HepG2 (cell line): ENCODE results near the gene H6PD. TPM values are rescaled to one million over a fixed set of nuclear protein-coding genes. Genes with fewer than 3 reads are reported as not detected.

Experiments used
- ATAC-seq: fragments of 200-7000 bp; cut with Tn5 transposase; 3 replicates; pipeline ENCODE4 v1.9.1; 2020; ENCODE audit warnings: mild to moderate bottlenecking, moderate library complexity
- BruUV-seq: library from RNA; stranded (reverse); fragments of 400-500 nt; replicated peaks from 2 replicates; lab custom pipeline; 2021; lab: Mats Ljungman, UMichigan
- CTCF ChIA-PET: fragments of 300-600 bp; formaldehyde crosslinking; extraction: SDS; loops from one replicate; lab custom pipeline; 2021; ENCODE audit warnings: low total read pairs, inconsistent platforms, low intra/inter-chr PET ratio; lab: Yijun Ruan, JAX
- POLR2A ChIA-PET: fragments of 350-600 bp; sonication (Branson Sonifier 250); formaldehyde crosslinking; loops from one replicate; lab custom pipeline; 2020; ENCODE audit warnings: antibody characterized with exemption, inconsistent platforms; lab: Yijun Ruan, JAX
- DNase-seq: peaks from one replicate; pipeline ENCODE4 v3.0.0-alpha.2; 2015; ENCODE audit warnings: low spot score
- FAIRE-seq: peaks from 3 replicates; lab custom pipeline; 2011; peaks lifted over from hg19 to GRCh38; lab: Jason Lieb, UNC
- H2AFZ ChIP-seq: one replicate; pipeline ENCODE4 v1.6.1; 2011; ENCODE audit warnings: low read length, inconsistent platforms
- H3K27ac ChIP-seq: fragments of 300-600 bp; 3 replicates; pipeline ENCODE4 v1.8.0; 2011; ENCODE audit warnings: mixed run types, mild to moderate bottlenecking, mixed read lengths, low read length, inconsistent platforms; ENCODE audit not compliant: insufficient read depth; ENCODE audit errors: extremely low read length
- H3K27me3 ChIP-seq, 2 experiments: fragments of 200-600 bp in 1 of 2; 2 replicates in 1 of 2; 3 replicates in 1 of 2; pipeline versions ENCODE4 v1.6.0 to v1.8.0; 2011; ENCODE audit warnings: low read length in 2 of 2, mild to moderate bottlenecking in 2 of 2, moderate library complexity in 2 of 2, inconsistent platforms in 1 of 2; ENCODE audit not compliant: insufficient read depth in 2 of 2, control insufficient read depth in 1 of 2
- H3K36me3 ChIP-seq, 2 experiments: fragments of 200-600 bp in 1 of 2; replicated peaks in 1 of 2; 2 replicates in 1 of 2; 3 replicates in 1 of 2; pipeline versions ENCODE4 v1.5.1 to v1.8.0; 2011; ENCODE audit warnings: low read length in 2 of 2, inconsistent platforms in 1 of 2; ENCODE audit not compliant: insufficient read depth in 2 of 2, control insufficient read depth in 1 of 2
- H3K4me1 ChIP-seq: 2 replicates; pipeline ENCODE4 v1.5.1; 2012; ENCODE audit warnings: low read length, inconsistent platforms; ENCODE audit not compliant: insufficient read depth
- H3K4me2 ChIP-seq: 2 replicates; pipeline ENCODE4 v1.6.0; 2011; ENCODE audit warnings: low read depth, low read length, inconsistent platforms
- H3K4me3 ChIP-seq, 3 experiments: fragments of 200-600 bp in 1 of 3; sonication (generic), shearing (Covaris generic) in 1 of 3; replicated peaks in 1 of 3; 2 replicates each; pipeline ENCODE4 v1.5.1; 2011 to 2016; ENCODE audit warnings: low read length in 3 of 3, inconsistent platforms in 2 of 3, low read depth in 2 of 3, mild to moderate bottlenecking in 2 of 3, control low read depth in 1 of 3, mixed read lengths in 1 of 3; ENCODE audit not compliant: insufficient read depth in 1 of 3
- H3K79me2 ChIP-seq: one replicate; pipeline ENCODE4 v1.6.1; 2011; ENCODE audit warnings: low read length, inconsistent platforms; ENCODE audit not compliant: insufficient read depth
- H3K9ac ChIP-seq: 2 replicates; pipeline ENCODE4 v1.6.0; 2011; ENCODE audit warnings: mild to moderate bottlenecking, low read depth, low read length, inconsistent platforms; ENCODE audit not compliant: insufficient read depth
- H3K9me3 ChIP-seq: 2 replicates; pipeline ENCODE4 v1.5.1; 2012; ENCODE audit warnings: mild to moderate bottlenecking, low read length
- H4K20me1 ChIP-seq: 2 replicates; pipeline ENCODE4 v1.6.0; 2011; ENCODE audit warnings: inconsistent platforms, mild to moderate bottlenecking, low read length, moderate library complexity; ENCODE audit not compliant: insufficient read depth
- BORCS8-MEF2B ChIP-seq: sonication (generic); formaldehyde crosslinking; IDR thresholded peaks from 2 replicates; pipeline ENCODE4 v1.8.0; 2022; ENCODE audit warnings: mild to moderate bottlenecking, missing genetic modification reagents
- CBX5 ChIP-seq: sonication (generic); formaldehyde crosslinking; IDR thresholded peaks from 2 replicates; pipeline ENCODE4 v1.4.0; 2020; ENCODE audit warnings: missing genetic modification reagents, borderline replicate concordance
- ELK4 ChIP-seq: sonication (generic); formaldehyde crosslinking; IDR thresholded peaks from 2 replicates; pipeline ENCODE4 v1.9.0; 2021; ENCODE audit warnings: missing genetic modification reagents, borderline replicate concordance
- MAFG ChIP-seq: sonication (generic); formaldehyde crosslinking; IDR thresholded peaks from 2 replicates; pipeline ENCODE4 v1.5.1; 2020; ENCODE audit warnings: mild to moderate bottlenecking, missing genetic modification reagents
- NCOR1 ChIP-seq: fragments of 200-600 bp; sonication (generic); IDR thresholded peaks from 2 replicates; pipeline ENCODE4 v1.7.0; 2017; ENCODE audit warnings: antibody characterized with exemption, low read length, borderline replicate concordance
- NFE2L1 ChIP-seq: sonication (generic); formaldehyde crosslinking; IDR thresholded peaks from 2 replicates; pipeline ENCODE4 v1.4.0; 2020; ENCODE audit warnings: missing genetic modification reagents, mild to moderate bottlenecking, borderline replicate concordance
- NR2C2 ChIP-seq: sonication (generic); formaldehyde crosslinking; IDR thresholded peaks from 2 replicates; pipeline ENCODE4 v1.4.0; 2020; ENCODE audit warnings: missing genetic modification reagents, mild to moderate bottlenecking, moderate library complexity, borderline replicate concordance
- SALL2 ChIP-seq: sonication (generic); formaldehyde crosslinking; IDR thresholded peaks from 2 replicates; pipeline ENCODE4 v1.8.1; 2023; ENCODE audit warnings: mild to moderate bottlenecking, missing genetic modification reagents, inconsistent platforms
- TAF15 ChIP-seq: fragments of 200-400 bp; formaldehyde crosslinking; IDR thresholded peaks from one replicate; pipeline ENCODE4 v1.6.1; 2018; ENCODE audit warnings: mild to moderate bottlenecking, low read depth, low read length; ENCODE audit not compliant: poor library complexity, severe bottlenecking
- TFAP4 ChIP-seq: sonication (generic); IDR thresholded peaks from 2 replicates; pipeline ENCODE4 v1.6.1; 2016; ENCODE audit warnings: low read depth, borderline replicate concordance
- ZIK1 ChIP-seq: sonication (generic); formaldehyde crosslinking; IDR thresholded peaks from 2 replicates; pipeline ENCODE4 v1.5.0; 2020; ENCODE audit warnings: mild to moderate bottlenecking, low read depth, missing genetic modification reagents, borderline replicate concordance
- ZNF225 ChIP-seq: sonication (generic); formaldehyde crosslinking; IDR thresholded peaks from 2 replicates; pipeline ENCODE4 v1.4.0; 2020; ENCODE audit warnings: mild to moderate bottlenecking, missing genetic modification reagents
- ZNF337 ChIP-seq: sonication (generic); formaldehyde crosslinking; IDR thresholded peaks from 2 replicates; pipeline ENCODE4 v1.5.1; 2020; ENCODE audit warnings: missing genetic modification reagents, low read depth, mild to moderate bottlenecking, borderline replicate concordance
- ZNF350 ChIP-seq: sonication (generic); formaldehyde crosslinking; IDR thresholded peaks from 2 replicates; pipeline ENCODE4 v1.4.0; 2020; ENCODE audit warnings: mild to moderate bottlenecking, low read depth, missing genetic modification reagents, borderline replicate concordance
- ZNF598 ChIP-seq: sonication (generic); formaldehyde crosslinking; IDR thresholded peaks from 2 replicates; pipeline ENCODE4 v1.5.1; 2020; ENCODE audit warnings: mild to moderate bottlenecking, missing genetic modification reagents, borderline replicate concordance
- ZNF83 ChIP-seq: sonication (generic); formaldehyde crosslinking; IDR thresholded peaks from 2 replicates; pipeline ENCODE4 v1.4.0; 2020; ENCODE audit warnings: missing genetic modification reagents, mild to moderate bottlenecking, borderline replicate concordance
- WGBS: methylation state at CpG from one replicate; pipeline ENCODE4 v1.1.6; 2017; ENCODE audit warnings: low lambda C conversion rate; 5-methylcytosine and 5-hydroxymethylcytosine counted together
- in situ Hi-C: cut with HindIII; loops from 2 replicates; pipeline ENCODE4 v1.10.0; 2017; ENCODE audit warnings: low pct_unique_long_range_greater_than_20kb; ENCODE audit not compliant: extremely low pct_ligation_motif_present
- intact Hi-C: fragments of 100-400 bp; cut with micrococcal nuclease; formaldehyde crosslinking; loops from one replicate; pipeline ENCODE4 v1.10.0; 2022; ENCODE audit not compliant: unreplicated experiment
- polyA plus RNA-seq, 8 experiments: library from polyadenylated mRNA; depleted of rRNA in 3 of 8; stranded (reverse) in 7 of 8; unstranded in 1 of 8; fragments of >200 nt; fragmentation: Illumina TruSeq in 4 of 8; extraction: Trizol in 4 of 8; gene quantifications; 2 replicates each; pipeline versions ENCODE4 v1.2.1 to v1.2.3, GENCODE V29; 2011 to 2016; ENCODE audit warnings: low read depth in 4 of 8, missing spikeins in 1 of 8, mixed read lengths in 1 of 8; ENCODE audit not compliant: insufficient read depth in 1 of 8
- total RNA-seq, 5 experiments: library from RNA; depleted of rRNA; stranded (reverse); fragments of >200 nt; fragmentation: Illumina TruSeq; extraction: Trizol; gene quantifications; 2 replicates each; pipeline ENCODE4 v1.2.3, GENCODE V29; 2016; ENCODE audit warnings: low read depth in 1 of 5

H6PD gene
- total and polyA plus RNA-seq, 2 of the 13 experiments (the other 11 are each of a cell fraction or from before 2014, with no cell fraction given), result 9.3 to 14.1 TPM

DNA sequence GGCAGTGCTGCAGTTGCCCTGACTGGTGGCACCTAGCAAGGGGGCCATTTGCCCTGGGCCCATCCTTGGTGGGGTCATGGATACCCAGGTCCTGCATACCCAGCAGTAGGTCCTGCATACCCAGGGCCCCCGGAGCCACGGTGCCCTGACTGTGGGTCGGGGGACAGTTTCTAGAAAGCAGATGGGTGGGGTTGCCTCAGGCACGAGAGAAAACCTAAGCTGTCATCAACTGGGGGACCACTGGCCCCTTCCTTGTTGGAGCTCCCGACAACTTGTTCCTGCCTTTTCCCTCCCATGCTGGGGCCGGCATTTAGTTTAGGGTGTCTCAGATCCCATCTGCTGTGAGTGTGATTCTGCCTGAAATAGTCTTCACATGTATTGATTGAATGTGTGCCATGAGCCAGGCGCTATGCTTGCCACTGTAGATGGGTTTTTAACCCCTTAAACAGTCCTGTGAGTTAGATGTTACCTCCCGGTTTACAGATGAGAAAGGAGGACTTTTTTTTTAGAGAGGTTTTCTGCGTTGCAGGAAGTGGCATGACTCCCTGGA, 73.7 kb downstream of the H6PD start:
- ChIA-PET POLR2A (no interaction called here), CTCF (no interaction called here)
- H4K20me1 ChIP-seq, result no peaks in the 10 kb centered on the region
- no peaks in the 10 kb centered on the region for H3K27me3 ChIP-seq
- no peak overlapping the region for H3K4me3 ChIP-seq
- DNase-seq (no peak), ATAC-seq (no peak), FAIRE-seq (no peak)
- in situ Hi-C loops, result no loop called here
- H2AFZ ChIP-seq, result no peak overlapping the region
- WGBS, result 100% methylated on average over 5 of the region's 9 CpGs
- H3K9me3 ChIP-seq, result no peaks in the 10 kb centered on the region
- no peak overlapping the region for H3K27ac ChIP-seq
- H3K9ac ChIP-seq, result no peak overlapping the region
- H3K36me3 ChIP-seq, result no peaks in the 10 kb centered on the region
- H3K4me1 ChIP-seq, result no peaks in the 10 kb centered on the region
- H3K4me2 ChIP-seq, result no peak overlapping the region
- no TSS peak for BruUV-seq
- no peak for TF ChIP-seq ZNF350 (CRISPR knock-in tag)
- TF ChIP-seq ELK4 (CRISPR knock-in tag), result no peak
- TF ChIP-seq NFE2L1 (CRISPR knock-in tag), result no peak
- no peak for TF ChIP-seq BORCS8-MEF2B (CRISPR knock-in tag)
- no peak for TF ChIP-seq ZIK1 (CRISPR knock-in tag)
- no peak for TF ChIP-seq NCOR1
- TF ChIP-seq ZNF83 (CRISPR knock-in tag), result no peak
- no peak for TF ChIP-seq CBX5 (CRISPR knock-in tag)
- no peak for TF ChIP-seq SALL2 (CRISPR knock-in tag)
- TF ChIP-seq TFAP4, result no peak
- no peak for TF ChIP-seq NR2C2 (CRISPR knock-in tag)
- TF ChIP-seq ZNF225 (CRISPR knock-in tag), result no peak
- no peak for TF ChIP-seq TAF15
- no peak for TF ChIP-seq MAFG (CRISPR knock-in tag)
- TF ChIP-seq ZNF337 (CRISPR knock-in tag), result no peak
- TF ChIP-seq ZNF598 (CRISPR knock-in tag), result no peak
- no peaks in the 10 kb centered on the region for H3K79me2 ChIP-seq
- intact Hi-C loops, result no loop called here
